MCF 10A (cell line): ENCODE data around the gene PPP6R3. TPM values are rescaled to one million over a fixed set of nuclear protein-coding genes. Genes with fewer than 3 reads are reported as not detected.
A peak's percentile ranks its signal among the peaks of the same experiment; 100 is the strongest.
"Not testable (repeated sequence)": the region's sequence is repeated elsewhere in the genome, so short reads cannot be mapped to it uniquely, and the experiment has no call there.

Source experiments
- BruUV-seq: library from RNA; stranded (reverse); fragments of 400-500 nt; replicated peaks from 2 replicates; lab custom pipeline; 2021; lab: Mats Ljungman, UMichigan
- CTCF ChIA-PET: fragments of 300-600 bp; sonication (Branson Sonifier 250); formaldehyde crosslinking; extraction: SDS; loops from one replicate; lab custom pipeline; 2021; ENCODE audit warnings: antibody characterized with exemption, inconsistent platforms; lab: Yijun Ruan, JAX
- POLR2A ChIA-PET: fragments of 300-600, 350-650 bp; sonication (Branson Sonifier 250); formaldehyde crosslinking; extraction: SDS; loops from one replicate; lab custom pipeline; 2020; ENCODE audit warnings: antibody characterized with exemption, inconsistent platforms; lab: Yijun Ruan, JAX
- DNase-seq: peaks from one replicate; pipeline ENCODE4 v3.0.0-alpha.2; 2018; ENCODE audit not compliant: unreplicated experiment
- H3K27ac Mint-ChIP-seq: one replicate; pipeline ENCODE4 v1.8.0; 2022; ENCODE audit warnings: mild to moderate bottlenecking, low read depth, mixed read lengths; ENCODE audit not compliant: unreplicated experiment
- H3K27me3 Mint-ChIP-seq: one replicate; pipeline ENCODE4 v1.8.0; 2022; ENCODE audit warnings: mixed read lengths; ENCODE audit not compliant: insufficient read depth, unreplicated experiment
- H3K36me3 Mint-ChIP-seq: one replicate; pipeline ENCODE4 v1.8.0; 2022; ENCODE audit warnings: mild to moderate bottlenecking, moderate library complexity, mixed read lengths; ENCODE audit not compliant: insufficient read depth, unreplicated experiment
- H3K4me1 Mint-ChIP-seq: one replicate; pipeline ENCODE4 v1.8.0; 2022; ENCODE audit warnings: mixed read lengths; ENCODE audit not compliant: insufficient read depth, unreplicated experiment
- H3K4me3 Mint-ChIP-seq: one replicate; pipeline ENCODE4 v1.8.0; 2022; ENCODE audit warnings: mild to moderate bottlenecking, moderate library complexity, mixed read lengths; ENCODE audit not compliant: unreplicated experiment
- H3K9me3 Mint-ChIP-seq: one replicate; pipeline ENCODE4 v1.8.0; 2022; ENCODE audit warnings: mixed read lengths; ENCODE audit not compliant: unreplicated experiment
- CTCF ChIP-seq: fragments of 200-600 bp; IDR thresholded peaks from one replicate; pipeline ENCODE4 v1.8.0; 2022; ENCODE audit warnings: antibody characterized with exemption, mild to moderate bottlenecking; ENCODE audit not compliant: unreplicated experiment
- intact Hi-C: fragments of 100-400 bp; cut with micrococcal nuclease; formaldehyde crosslinking; loops from 2 replicates; pipeline ENCODE4 v1.14.1; 2022
- total RNA-seq: library from RNA; stranded (reverse); gene quantifications from 2 replicates; pipeline ENCODE4 v1.2.3, GENCODE V29; 2022

The PPP6R3 gene
- total RNA-seq, 1 experiment from 2014 or later, result 95.7 TPM

GRCh38 chr11:68538025-68538424 is 77.5 kb downstream of the PPP6R3 start:
- TF ChIP-seq CTCF, result no peak
- ChIA-PET POLR2A (interaction anchor here (0.6 to 0.7 kb wide), 2 partner anchors 17 to 34 kb away, joined by 3 read pairs; no protein-coding TSS in a partner anchor), CTCF (no interaction called here)
- TSS peak; percentile 17 for BruUV-seq
- H3K4me3 Mint-ChIP-seq, result no peak overlapping the region
- no peaks in the 10 kb centered on the region for H3K27me3 Mint-ChIP-seq
- peaks cover 19% of the 10 kb centered on the region for H3K4me1 Mint-ChIP-seq
- no peak for DNase-seq
- intact Hi-C loops, result no loop called here
- H3K9me3 Mint-ChIP-seq, result no peaks in the 10 kb centered on the region
- no peak overlapping the region for H3K27ac Mint-ChIP-seq
- peaks cover 75% of the 10 kb centered on the region for H3K36me3 Mint-ChIP-seq

- Mint-ChIP-seq H3K27me3 (no peaks in the 10 kb centered on the region), H3K4me3 (no peak overlapping the region), H3K4me1 (peaks cover 23% of the 10 kb centered on the region), H3K27ac (no peak overlapping the region), H3K36me3 (peaks cover 69% of the 10 kb centered on the region), H3K9me3 (no peaks in the 10 kb centered on the region)
- DNase-seq, result no peak
- ChIA-PET POLR2A (no interaction called here), CTCF (interaction anchor here (0.6 kb wide), 1 partner anchor 560 kb away, joined by 3 read pairs; no protein-coding TSS in a partner anchor)
- intact Hi-C loops, result no loop called here
- no peak for TF ChIP-seq CTCF
- no TSS peak for BruUV-seq
These were observed 78.8 kb downstream of the PPP6R3 start for GRCh38 chr11:68539395-68539794.

- POLR2A ChIA-PET, H3K4me3 Mint-ChIP-seq, intact Hi-C loops, H3K9me3 Mint-ChIP-seq, CTCF ChIA-PET, H3K27me3 Mint-ChIP-seq, BruUV-seq, H3K27ac Mint-ChIP-seq, DNase-seq: not testable (repeated sequence)
- Mint-ChIP-seq H3K4me1 (peaks cover 18% of the 10 kb centered on the region), H3K36me3 (peaks cover 76% of the 10 kb centered on the region)
These were observed 80.0 kb downstream of the PPP6R3 start for GRCh38 chr11:68540504-68540903.

GRCh38 chr11:68541116-68541515 is 80.6 kb downstream of the PPP6R3 start:
- no peak overlapping the region for H3K27ac Mint-ChIP-seq
- no peaks in the 10 kb centered on the region for H3K9me3 Mint-ChIP-seq
- intact Hi-C loops, result no loop called here
- peaks cover 18% of the 10 kb centered on the region for H3K4me1 Mint-ChIP-seq
- POLR2A ChIA-PET, result no interaction called here
- BruUV-seq, result no TSS peak
- no peak for DNase-seq
- H3K27me3 Mint-ChIP-seq, result no peaks in the 10 kb centered on the region
- CTCF ChIA-PET, result no interaction called here
- no peak overlapping the region for H3K4me3 Mint-ChIP-seq
- TF ChIP-seq CTCF, result no peak
- peaks cover 76% of the 10 kb centered on the region for H3K36me3 Mint-ChIP-seq

- intact Hi-C loops, result no loop called here
- TF ChIP-seq CTCF, result no peak
- H3K27me3 Mint-ChIP-seq, result no peaks in the 10 kb centered on the region
- H3K4me1 Mint-ChIP-seq, result peaks cover 18% of the 10 kb centered on the region
- ChIA-PET CTCF (no interaction called here), POLR2A (interaction anchor here (0.6 kb wide), 1 partner anchor 8 kb away, joined by 4 read pairs; no protein-coding TSS in a partner anchor)
- no peak for DNase-seq
- BruUV-seq, result no TSS peak
- no peak overlapping the region for H3K4me3 Mint-ChIP-seq
- no peak overlapping the region for H3K27ac Mint-ChIP-seq
- peaks cover 76% of the 10 kb centered on the region for H3K36me3 Mint-ChIP-seq
- H3K9me3 Mint-ChIP-seq, result no peaks in the 10 kb centered on the region
These were observed 81.4 kb downstream of the PPP6R3 start for GRCh38 chr11:68541991-68542390.
